Uterus (tissue), 2 donors: ENCODE data around the gene FBXO30.

Source experiments
- POLR2A ChIP-seq, 2 donors: fragments of 450-650 bp; IDR thresholded peaks; one replicate each; pipeline ENCODE4 v1.6.1; 2016; ENCODE audit warnings: antibody characterized with exemption in 2 of 2, mild to moderate bottlenecking in 1 of 2, moderate library complexity in 1 of 2
- TF ChIP-seq, protein P1 (sequence below), 4 experiments: fragments of 200-600 bp in 2 of 4; fragments of 450-650 bp in 2 of 4; sonication (generic) in 2 of 4; IDR thresholded peaks; one replicate each; pipeline ENCODE4 v1.5.1; 2016 to 2019; ENCODE audit warnings: antibody characterized with exemption in 4 of 4, mild to moderate bottlenecking in 2 of 4, moderate library complexity in 1 of 4

DNA sequence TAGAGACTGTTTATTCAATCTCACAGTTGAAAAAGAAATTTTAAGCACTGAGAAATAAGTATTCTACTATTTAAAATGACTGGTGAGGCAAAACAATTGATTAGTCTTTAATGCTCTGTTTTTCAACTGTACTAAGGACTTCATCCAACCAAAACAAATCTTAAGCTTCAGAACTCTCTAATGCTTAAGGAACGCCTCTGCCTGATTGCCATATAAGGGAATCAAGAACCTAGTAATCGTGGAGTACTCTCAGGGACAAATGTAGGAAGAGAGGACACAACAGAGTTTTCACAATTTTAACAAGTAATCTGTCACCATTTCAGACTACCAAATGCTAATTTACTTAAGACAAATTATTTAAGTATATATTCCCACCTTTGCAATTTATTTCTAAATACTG, 16.1 kb downstream of the FBXO30 start:
- TF ChIP-seq, protein P1, sequence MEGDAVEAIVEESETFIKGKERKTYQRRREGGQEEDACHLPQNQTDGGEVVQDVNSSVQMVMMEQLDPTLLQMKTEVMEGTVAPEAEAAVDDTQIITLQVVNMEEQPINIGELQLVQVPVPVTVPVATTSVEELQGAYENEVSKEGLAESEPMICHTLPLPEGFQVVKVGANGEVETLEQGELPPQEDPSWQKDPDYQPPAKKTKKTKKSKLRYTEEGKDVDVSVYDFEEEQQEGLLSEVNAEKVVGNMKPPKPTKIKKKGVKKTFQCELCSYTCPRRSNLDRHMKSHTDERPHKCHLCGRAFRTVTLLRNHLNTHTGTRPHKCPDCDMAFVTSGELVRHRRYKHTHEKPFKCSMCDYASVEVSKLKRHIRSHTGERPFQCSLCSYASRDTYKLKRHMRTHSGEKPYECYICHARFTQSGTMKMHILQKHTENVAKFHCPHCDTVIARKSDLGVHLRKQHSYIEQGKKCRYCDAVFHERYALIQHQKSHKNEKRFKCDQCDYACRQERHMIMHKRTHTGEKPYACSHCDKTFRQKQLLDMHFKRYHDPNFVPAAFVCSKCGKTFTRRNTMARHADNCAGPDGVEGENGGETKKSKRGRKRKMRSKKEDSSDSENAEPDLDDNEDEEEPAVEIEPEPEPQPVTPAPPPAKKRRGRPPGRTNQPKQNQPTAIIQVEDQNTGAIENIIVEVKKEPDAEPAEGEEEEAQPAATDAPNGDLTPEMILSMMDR (IDR thresholded peaks at IDR 0.05) = no peak
- TF ChIP-seq POLR2A (IDR thresholded peaks at IDR 0.05) = no peak
